Tibial artery (tissue), 4 donors: ENCODE data around the gene OSBPL1A.
A peak's percentile ranks its signal among the peaks of the same experiment; 100 is the strongest.

Experiments used
- DNase-seq, 2 donors: peaks; one replicate each; pipeline ENCODE4 v3.0.0-alpha.2; 2019
- H3K27ac ChIP-seq, 2 donors: fragments of 200-600 bp; sonication (generic) in 1 of 2; 1 replicate in 1 of 2; 2 replicates in 1 of 2; pipeline ENCODE4 v1.5.1; 2018 to 2019; ENCODE audit warnings: mild to moderate bottlenecking in 1 of 2
- H3K27me3 ChIP-seq, 2 donors: fragments of 200-600 bp; sonication (generic) in 1 of 2; one replicate each; pipeline versions ENCODE4 v1.5.1 to v1.6.0; 2016 to 2019
- H3K36me3 ChIP-seq, 3 donors: fragments of 200-600 bp; sonication (generic) in 2 of 3; one replicate each; pipeline ENCODE4 v1.5.1; 2016 to 2019; ENCODE audit warnings: mild to moderate bottlenecking in 2 of 3
- H3K4me1 ChIP-seq, 4 donors: fragments of 200-600 bp; sonication (generic) in 2 of 4; 1 replicate in 3 of 4; 2 replicates in 1 of 4; pipeline ENCODE4 v1.5.1; 2016 to 2019
- H3K4me3 ChIP-seq, 2 donors: fragments of 200-600 bp; sonication (generic) in 1 of 2; 1 replicate in 1 of 2; 2 replicates in 1 of 2; pipeline ENCODE4 v1.5.1; 2018 to 2019; ENCODE audit warnings: mild to moderate bottlenecking in 2 of 2
- H3K9me3 ChIP-seq, 3 donors: fragments of 200-600 bp; sonication (generic) in 1 of 3; one replicate each; pipeline ENCODE4 v1.5.1; 2016 to 2019
- CTCF ChIP-seq, 2 experiments: fragments of 200-600 bp in 1 of 2; fragments of 450-650 bp in 1 of 2; IDR thresholded peaks; one replicate each; pipeline ENCODE4 v1.5.1; 2017 to 2019; ENCODE audit warnings: antibody characterized with exemption in 2 of 2, mild to moderate bottlenecking in 1 of 2, moderate library complexity in 1 of 2
- intact Hi-C: fragments of 100-400 bp; cut with DNase I; formaldehyde crosslinking; loops from one replicate; pipeline ENCODE4 v1.15.0; 2023; ENCODE audit warnings: low total_unique reads

Gene OSBPL1A

GRCh38 chr18:24238387-24238786, 159.2 kb downstream of the OSBPL1A start:
- no peak for DNase-seq
- intact Hi-C loops, result no loop called here

GRCh38 chr18:24234850-24235418, 162.7 kb downstream of the OSBPL1A start:
- no peak overlapping the region for H3K27ac ChIP-seq
- H3K4me3 ChIP-seq, result no peak overlapping the region
- H3K4me1 ChIP-seq, result peaks cover 0 to 42% (median 13%) of the 10 kb centered on the region in 4 donors
- no peak for DNase-seq
- H3K27me3 ChIP-seq, result no peaks in the 10 kb centered on the region
- intact Hi-C loops, result no loop called here
- no peaks in the 10 kb centered on the region for H3K9me3 ChIP-seq
- peaks cover 20 to 42% (median 22%) of the 10 kb centered on the region in 3 donors for H3K36me3 ChIP-seq
- TF ChIP-seq CTCF (IDR thresholded peaks at IDR 0.05), result no peak

More at GRCh38 chr18:24238387-24238786, 159.2 kb downstream of the OSBPL1A start:
- Histone ChIP-seq H3K4me1 (peaks cover 0 to 15% (median 2%) of the 10 kb centered on the region in 4 donors), H3K27me3 (no peaks in the 10 kb centered on the region), H3K4me3 (no peak overlapping the region), H3K27ac (no peak overlapping the region), H3K36me3 (peaks cover 20 to 42% (median 22%) of the 10 kb centered on the region in 3 donors), H3K9me3 (no peaks in the 10 kb centered on the region)
- TF ChIP-seq CTCF (IDR thresholded peaks at IDR 0.05), result no peak

- DNase-seq, result no peak
- H3K9me3 ChIP-seq, result no peaks in the 10 kb centered on the region
- H3K4me1 ChIP-seq, result peaks cover 0 to 36% (median 13%) of the 10 kb centered on the region in 4 donors
- peaks cover 20 to 42% (median 22%) of the 10 kb centered on the region in 3 donors for H3K36me3 ChIP-seq
- H3K27me3 ChIP-seq, result no peaks in the 10 kb centered on the region
- no peak for TF ChIP-seq CTCF (IDR thresholded peaks at IDR 0.05)
- intact Hi-C loops, result no loop called here
- H3K4me3 ChIP-seq, result no peak overlapping the region
- no peak overlapping the region for H3K27ac ChIP-seq
Observed at GRCh38 chr18:24234330-24234729, 163.3 kb downstream of the OSBPL1A start.

GRCh38 chr18:24232800-24233199, 164.8 kb downstream of the OSBPL1A start:
- Histone ChIP-seq H3K36me3 (peaks cover 15 to 27% (median 20%) of the 10 kb centered on the region in 3 donors), H3K4me3 (no peak overlapping the region), H3K9me3 (no peaks in the 10 kb centered on the region), H3K4me1 (peaks cover 0 to 27% (median 13%) of the 10 kb centered on the region in 4 donors), H3K27me3 (no peaks in the 10 kb centered on the region), H3K27ac (peak overlapping the region; percentile 14 to 40)
- DNase-seq, result no peak
- intact Hi-C loops, result no loop called here
- no peak for TF ChIP-seq CTCF (IDR thresholded peaks at IDR 0.05)

GRCh38 chr18:24231773-24232735, 165.6 kb downstream of the OSBPL1A start:
- H3K4me1 ChIP-seq, result peaks cover 0 to 27% (median 13%) of the 10 kb centered on the region in 4 donors
- no peak for TF ChIP-seq CTCF (IDR thresholded peaks at IDR 0.05)
- DNase-seq, result peak in 1 of 2 donors; percentile 44
- H3K4me3 ChIP-seq, result no peak overlapping the region
- H3K9me3 ChIP-seq, result no peaks in the 10 kb centered on the region
- peaks cover 14 to 20% (median 15%) of the 10 kb centered on the region in 3 donors for H3K36me3 ChIP-seq
- H3K27me3 ChIP-seq, result no peaks in the 10 kb centered on the region
- intact Hi-C loops, result no loop called here
- peak overlapping the region; percentile 14 to 40 for H3K27ac ChIP-seq
